NCI-H510A (cell line): ENCODE measurements around the gene PPAT.
"Not testable (repeated sequence)": the region's sequence is repeated elsewhere in the genome, so short reads cannot be mapped to it uniquely, and the experiment has no call there.

Experiments used
- DNase-seq: peaks from one replicate; lab custom pipeline; 2025; lab: John Stamatoyannopoulos, UW

The PPAT gene

DNA sequence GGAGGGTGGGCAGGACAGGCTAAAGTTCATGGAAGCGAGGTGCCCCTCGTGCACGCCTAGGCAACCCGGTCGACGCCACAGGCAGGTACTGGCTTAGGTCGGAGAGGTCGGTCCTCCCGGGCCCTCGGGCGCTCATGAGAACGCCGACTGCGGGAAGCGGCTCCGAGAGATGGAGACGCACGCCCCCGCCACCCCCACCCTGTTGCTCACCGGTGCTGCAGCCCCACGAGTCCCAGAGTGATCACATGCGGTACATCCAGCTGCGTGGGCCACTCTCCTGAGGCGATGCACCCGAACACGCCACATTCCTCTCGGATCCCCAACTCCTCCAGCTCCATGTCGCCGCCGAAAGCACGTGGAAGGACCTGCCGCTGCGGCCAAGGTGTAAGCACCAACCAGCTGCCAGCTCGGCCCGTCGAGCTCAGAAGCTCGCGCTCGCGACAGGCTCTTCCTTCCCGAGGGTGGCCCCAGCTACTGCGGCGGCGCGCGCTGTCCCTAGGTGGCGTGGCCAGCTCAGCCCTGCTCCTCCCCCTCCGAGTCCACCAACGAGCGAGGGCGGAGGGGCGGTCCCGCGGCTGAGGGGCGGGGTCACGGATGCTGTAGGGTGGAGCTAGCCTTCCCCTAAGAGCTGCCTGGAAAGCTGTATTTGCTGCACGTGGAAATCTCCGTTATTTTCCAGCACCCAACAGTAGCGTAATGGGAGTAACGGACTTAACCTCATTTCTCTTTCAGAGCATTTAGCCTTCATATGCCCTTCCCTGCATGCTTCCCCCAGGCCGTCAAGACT lies at the start of gene PPAT:
TSS of gene PPAT (minus strand) at position 476 of the 787 bp plus-strand sequence. CDS start at position 338, 138 bp downstream.
- DNase-seq, result peak; percentile 97

DNA sequence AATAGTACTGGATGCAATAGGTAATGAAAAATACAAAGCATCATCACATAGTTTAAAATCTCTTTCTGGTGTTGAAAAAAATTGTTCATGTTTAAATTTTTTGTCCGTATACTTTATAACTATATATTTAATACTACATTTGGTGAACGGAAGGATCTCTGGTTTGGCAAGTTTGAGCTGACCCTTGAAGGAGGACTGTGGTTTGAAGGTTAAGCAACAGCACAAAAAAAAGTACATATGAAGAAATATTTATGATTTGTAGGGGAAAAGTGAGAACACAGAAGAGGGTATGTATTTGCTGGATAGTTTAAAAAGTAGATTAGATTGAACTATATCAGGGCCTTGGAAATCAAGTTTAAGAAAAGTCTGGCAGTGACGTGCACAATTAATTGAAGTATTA lies 45.3 kb upstream of the PPAT start:
- no peak for DNase-seq

DNA sequence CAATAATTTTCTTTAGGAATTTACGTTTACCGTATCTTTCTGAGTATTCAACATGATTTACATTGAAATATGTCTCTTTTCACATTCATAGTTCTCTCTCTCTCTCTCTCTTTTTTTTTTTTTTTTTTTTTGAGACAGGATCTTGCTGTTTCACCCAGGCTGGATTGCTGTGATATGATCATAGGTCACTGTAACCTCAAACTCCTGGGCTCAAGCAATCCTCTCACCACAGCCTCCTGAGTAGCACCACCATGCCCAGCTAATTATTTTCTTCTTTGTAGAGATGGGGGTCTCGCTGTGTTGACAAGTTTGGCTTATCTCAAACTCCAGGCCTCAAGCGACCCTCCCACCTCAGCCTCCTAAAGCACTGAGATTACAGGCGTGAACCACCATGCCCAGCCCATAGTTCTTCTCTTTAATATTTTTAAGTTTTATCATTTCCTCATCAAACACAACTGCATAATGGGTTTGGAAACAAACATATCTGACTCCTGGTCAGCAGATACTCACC lies 41.8 kb upstream of the PPAT start:
- DNase-seq, result no peak

DNA sequence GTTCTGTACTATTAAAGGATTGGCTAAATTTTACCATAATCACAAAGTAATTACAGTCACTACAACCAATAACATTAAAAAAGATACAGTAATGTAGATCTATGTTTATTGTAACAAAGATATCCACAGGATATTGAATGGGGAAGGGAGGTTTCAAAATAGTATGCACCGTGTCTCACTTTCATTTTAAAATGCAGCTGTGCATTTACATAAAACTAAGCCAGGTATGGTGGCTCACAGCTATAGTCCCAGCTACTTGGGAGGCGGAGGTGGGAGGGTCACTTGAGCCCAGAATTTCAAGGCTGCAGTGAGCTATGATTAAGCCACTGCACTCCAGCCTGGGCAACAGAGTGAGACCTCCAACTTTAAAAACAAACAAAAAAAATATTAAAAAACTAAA lies 40.5 kb upstream of the PPAT start:
- no peak for DNase-seq

DNA sequence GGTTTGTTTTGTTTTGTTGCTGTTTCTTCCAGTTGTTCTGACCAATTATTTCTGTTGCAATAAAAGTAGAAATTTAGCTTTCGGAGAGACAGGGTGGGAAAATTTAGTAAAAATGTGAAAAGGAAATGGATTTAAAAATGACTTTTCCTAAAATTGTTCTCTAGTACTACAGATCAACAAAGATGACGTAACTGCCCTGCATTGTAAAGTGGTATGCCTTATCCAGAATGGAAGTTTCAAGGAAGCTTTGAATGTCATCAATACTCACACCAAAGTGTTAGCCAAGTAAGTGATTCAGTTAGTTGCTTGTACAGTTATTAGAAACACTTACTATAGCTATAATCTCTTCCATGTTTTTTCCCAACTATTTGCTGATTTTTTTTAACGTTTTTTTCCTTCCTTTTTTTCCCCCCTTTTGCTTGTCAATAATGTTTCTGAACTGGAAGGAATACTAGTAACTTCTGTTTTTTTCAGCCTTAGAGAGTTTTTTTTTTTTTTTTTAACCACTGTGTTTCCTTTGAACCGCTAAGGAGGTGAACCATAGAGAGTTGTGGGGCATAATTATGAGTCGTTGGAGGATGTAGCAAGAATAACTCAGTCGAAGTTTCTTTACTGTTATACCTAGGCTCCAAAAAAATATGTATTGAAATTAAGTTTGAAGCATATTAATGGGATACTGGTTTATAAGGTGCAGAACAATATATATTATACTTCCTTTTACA lies 34.2 kb upstream of the PPAT start:
- no peak for DNase-seq

DNA sequence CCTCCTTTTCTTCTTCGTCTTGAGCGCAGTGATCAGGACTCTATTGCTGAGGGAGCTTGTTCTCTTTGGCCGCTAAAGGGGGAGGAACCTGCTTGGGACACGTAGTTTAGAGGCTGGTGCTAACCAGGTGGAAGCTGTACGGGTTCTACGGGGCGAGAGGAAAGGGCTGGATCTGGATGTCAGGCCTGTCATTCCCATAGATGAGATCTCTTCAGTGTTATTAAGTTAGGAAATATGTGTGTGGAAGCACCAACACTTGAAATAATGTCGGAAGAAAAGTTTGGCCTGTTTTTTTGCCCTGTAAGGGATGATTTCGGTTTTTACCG lies 32.6 kb upstream of the PPAT start:
- peak; percentile 36 for DNase-seq

DNA sequence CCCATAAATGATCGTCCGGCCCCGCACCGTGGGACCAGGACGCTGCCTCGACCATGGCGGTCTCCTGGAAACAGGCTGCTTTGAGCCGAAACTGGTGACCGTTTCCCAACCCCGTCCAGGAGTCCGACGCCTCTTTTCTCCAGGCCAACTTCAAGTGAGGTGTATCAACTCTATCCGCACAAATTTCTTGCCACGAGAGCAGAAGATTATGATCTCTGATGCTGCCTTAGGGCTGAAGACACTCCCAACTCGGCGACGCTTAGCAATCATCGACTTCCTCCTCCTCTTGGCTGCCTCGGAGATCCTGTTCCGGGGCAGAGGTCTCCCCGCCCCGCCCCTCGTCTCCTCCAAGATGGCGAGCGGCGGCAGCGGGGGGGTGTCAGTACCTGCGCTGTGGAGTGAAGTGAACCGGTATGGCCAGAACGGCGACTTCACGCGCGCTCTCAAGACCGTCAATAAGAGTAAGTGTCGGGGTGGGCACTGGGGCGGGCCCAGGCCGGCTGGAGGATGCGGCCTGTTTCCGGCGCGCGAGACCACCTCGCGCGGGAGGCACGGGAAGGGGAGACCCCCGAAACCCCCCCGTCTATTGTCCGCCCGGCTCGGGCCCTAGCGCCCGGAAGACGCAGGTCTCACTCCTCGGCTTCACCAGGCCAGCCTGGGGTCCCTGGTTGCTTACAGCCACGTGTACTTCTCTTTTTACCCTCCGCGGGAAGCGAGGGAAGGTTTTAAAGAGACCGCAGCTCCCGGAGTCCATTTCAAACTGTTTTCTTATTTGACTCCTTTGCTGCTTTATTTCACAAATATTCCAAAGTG lies 32.1 kb upstream of the PPAT start, which contains the start of gene SRP72:
TSS of gene SRP72 (plus strand) at position 334 of the 813 bp plus-strand sequence. CDS start at position 353, 19 bp downstream.
- DNase-seq, result peak; percentile 92

DNA sequence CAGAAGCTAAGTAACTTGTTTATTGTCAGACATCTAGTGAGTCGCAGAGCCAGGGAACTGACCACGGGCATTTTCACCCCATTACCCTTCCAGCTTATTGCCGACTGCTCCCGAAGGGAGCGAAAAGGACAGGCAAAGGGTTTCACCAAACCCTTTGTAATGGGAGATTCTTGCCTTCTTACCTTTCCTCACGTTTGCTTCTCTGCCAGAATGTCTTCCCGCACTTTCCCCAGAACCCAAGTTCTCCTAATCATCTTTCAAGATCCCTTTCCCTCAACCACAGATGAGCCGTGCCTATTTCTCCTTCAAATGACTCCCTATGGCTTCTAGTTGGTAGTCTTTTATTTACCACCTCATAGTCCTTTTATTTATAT lies 31.5 kb upstream of the PPAT start:
- no peak for DNase-seq

DNA sequence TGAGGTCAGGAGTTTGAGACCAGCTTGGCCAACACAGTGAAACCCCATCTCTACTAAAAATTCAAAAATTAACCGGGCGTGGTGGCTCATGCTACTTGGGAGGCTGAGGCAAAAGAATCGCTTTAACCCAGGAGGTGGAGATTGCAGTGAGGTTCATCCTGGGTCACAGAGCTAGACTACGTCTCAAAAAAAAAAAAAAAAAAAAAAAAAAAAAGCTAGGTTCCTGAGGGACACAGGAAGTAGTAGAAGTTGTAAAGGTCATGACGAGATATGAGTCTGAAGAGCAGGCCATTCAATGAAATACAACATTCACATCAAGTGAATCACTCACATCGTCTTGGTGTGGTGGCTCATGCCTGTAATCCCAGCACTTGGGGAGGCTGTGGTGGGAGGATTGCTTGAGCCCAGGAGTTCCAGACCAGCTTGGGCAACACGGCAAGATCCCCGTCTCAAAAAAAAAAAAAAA lies 30.9 kb upstream of the PPAT start:
- DNase-seq, result not testable (repeated sequence)

DNA sequence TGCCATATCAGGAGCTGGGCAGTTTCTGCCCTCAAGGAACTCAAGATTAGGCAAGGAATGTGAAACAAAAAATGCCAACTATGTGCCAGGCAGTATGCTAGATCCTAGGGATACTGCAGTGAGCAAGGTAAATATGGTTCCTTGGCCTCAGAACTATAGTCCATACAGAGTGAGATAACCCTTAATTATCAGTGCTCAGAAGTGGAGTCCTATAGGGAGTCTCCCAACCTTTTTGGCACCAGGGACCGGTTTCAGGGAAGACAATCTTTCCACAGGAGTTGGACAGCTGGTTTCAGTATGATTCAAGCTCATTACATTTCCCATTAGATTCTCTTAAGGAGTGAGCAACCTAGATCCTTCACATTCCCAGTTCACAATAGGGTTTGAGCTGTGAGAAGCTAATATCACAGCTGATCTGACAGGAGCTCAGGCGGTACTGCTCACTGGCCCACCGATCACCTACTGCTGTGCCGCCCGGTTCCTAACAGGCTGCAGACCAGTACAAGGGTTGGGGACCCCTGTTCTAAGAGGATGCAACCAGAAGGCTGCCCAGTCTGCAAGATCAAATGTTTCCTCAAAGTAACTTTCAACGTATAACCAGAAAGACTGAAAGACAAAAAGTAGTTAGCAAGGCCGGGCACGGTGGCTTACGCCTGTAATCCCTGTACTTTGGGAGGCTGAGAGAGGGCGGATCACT lies 30.3 kb upstream of the PPAT start:
- DNase-seq, result no peak

DNA sequence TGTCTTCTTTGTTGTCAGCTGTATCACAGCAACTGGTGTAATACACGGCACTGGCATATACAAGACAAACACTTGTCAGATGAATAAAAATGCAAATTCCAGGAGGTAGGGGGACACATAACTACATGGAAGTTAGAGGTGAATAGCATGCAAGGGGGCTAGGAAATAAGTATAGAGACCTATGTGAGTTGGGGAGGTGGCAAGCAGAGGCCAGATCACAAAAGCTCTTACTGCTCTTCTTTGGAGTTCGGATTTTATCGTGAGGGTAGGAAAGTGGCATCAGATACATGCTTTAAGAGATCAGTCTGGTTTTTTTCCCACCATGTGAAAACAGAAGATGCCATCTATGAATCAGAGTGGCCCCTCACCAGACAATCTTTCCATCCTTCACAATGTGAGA lies 29.2 kb upstream of the PPAT start:
- DNase-seq, result no peak

DNA sequence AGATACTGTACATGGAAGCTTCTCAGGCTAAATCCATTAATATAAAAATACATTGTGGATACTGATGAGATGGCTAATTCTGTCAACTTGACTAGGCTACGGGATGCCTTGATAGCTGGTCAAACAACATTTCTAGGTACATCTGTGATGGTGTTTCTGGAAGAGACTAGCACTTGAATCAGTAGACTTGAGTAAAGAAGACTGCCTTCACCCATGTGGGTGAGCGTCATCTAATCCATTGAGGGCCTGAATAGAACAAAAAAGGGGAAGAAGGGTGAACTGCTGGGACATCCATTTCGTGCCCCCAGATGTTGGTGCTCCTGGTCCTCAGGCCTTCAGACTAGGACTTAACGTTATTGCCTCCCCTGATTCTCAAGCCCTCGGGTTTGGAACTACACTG lies 28.3 kb upstream of the PPAT start:
- DNase-seq, result no peak

DNA sequence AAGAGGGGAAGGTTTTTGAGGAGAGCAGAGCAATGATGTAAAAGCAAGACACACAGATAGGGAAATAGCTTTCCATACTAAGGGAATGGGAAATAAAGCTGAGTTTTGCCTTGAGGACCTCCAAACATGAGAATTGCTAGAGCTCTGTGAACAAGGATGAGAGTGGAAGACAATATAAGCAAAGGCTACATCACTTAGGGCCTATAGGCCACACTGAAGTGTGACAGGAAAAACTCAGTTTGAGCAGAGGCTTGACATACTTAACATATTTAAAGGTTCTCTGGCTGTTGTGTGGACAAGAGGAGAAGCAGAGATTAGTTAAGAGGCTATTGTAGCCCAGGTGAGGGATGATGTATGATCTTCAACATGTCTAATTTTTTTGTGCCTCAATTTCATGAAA lies 26.7 kb upstream of the PPAT start:
- DNase-seq, result no peak

DNA sequence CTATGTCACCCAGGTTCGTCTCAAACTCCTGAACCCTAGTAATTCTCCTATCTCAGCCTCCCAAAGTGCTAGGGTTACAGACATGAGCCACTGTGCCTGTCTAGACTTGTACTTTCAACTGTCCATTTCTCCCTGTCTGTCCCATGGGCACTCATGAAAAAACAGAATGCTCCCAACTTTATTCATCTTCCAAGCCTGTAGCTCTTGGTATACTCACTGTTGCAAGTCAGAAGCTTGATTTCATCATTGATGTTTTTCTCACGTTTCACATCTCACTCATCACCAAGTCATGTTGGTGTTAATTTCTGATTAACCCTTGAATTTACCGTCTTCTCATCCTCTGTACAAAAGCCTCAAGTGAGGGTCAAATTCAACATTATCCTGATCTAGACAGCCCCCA lies 24.7 kb upstream of the PPAT start:
- DNase-seq, result no peak

DNA sequence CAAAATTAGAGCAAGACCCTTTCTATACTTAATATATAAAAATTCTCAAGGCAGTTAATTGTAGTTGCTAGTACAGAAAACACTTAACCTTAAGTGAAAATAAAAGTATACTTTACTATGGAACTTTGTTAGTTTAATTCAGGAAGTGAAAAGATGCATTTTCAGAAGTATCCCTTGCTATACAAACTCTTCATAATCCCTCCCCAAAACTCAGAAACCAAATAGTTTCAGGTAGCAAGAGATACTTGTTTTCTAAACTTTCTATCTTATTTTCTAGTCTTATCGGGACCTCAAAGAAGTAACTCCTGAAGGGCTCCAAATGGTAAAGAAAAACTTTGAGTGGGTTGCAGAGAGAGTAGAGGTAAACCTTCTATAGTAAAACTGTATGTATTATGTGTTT lies 14.9 kb upstream of the PPAT start:
- DNase-seq, result no peak

DNA sequence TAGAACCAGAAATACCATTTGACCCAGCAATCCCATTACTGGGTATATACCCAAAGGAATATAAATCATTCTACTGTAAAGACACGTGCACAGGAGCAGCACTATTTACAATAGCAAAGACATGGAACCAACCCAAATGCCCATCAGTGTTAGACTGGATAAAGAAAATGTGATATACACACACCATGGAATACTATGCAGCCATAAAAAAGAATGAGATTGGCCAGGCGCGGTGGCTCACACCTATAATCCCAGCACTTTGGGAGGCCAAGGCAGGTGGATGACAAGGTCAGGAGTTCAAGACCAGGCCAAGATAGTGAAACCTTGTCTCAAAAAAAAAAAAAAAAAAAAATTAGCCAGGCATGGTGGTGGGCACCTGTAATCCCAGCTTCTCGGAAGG lies 14.1 kb upstream of the PPAT start:
- DNase-seq, result not testable (repeated sequence)

DNA sequence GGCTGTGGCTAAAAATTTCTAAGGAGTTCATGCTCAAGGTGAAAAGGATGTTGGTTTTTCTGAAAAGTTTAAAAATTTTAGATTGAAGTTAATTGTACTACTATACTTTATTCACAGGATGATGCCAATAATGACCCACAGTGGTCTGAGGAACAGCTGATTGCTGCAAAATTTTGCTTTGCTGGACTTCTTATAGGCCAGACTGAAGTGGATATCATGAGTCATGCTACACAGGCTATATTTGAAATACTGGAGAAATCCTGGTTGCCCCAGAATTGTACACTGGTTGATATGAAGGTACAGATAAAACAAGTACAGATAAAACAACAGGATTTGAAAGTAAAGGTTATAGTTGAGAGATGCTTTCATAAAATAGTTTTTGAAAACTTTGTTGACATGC lies 12.9 kb upstream of the PPAT start:
- DNase-seq, result no peak

DNA sequence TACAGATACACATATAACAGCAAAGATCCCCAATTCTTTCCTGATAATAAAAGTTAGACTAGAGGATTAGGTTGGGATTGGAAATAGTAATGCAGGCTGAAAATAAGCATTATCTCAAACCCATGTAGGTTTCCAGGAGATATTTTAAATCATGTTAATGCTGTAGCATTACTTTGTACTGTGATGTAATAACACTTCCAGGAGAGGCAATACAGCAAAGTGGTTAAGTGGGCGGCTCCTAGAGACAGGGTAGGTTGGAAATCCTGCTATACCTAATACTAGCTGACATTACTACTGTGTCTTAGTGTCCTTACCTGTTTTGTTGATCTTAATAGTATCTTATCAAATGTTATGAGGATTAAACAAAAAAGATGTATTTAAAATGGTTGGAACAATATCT lies 10.3 kb upstream of the PPAT start:
- DNase-seq, result no peak

DNA sequence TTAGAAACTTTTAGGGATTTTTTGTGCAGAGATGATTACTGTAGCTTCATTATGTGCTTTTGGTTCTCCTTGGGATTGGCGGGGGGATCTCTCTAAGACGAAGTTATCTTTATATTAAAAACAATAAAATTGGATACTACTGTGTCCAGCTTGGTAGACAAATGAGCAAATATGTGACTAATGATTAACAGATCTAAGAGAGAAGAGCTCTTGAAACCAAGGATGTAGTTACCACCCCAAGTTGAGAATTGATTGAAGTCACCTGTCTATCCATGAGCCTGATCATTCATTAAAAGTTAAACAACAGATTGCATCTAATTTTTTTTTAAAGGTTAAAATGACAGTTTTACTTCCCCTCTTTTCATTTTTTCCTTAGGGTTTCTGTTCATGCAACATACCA lies 9.3 kb upstream of the PPAT start:
- no peak for DNase-seq

DNA sequence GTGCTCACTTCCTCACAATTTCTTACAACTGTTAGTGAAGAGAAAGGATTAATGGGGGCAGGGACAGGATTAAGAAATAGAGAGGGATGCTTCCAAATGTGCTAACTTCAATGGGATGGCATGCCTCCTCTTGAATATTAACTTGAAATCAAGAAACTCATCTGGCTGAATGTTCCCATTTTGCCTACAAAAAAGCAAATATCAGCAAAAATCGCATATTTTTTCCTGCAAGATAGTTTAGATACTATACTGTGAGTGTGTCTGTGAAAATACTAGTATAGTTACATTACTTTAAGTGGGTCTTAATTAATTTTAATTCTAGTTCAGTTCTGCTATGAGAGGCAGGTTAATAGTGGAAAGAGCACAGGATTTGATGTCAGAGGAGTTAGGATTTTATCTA lies 5.6 kb upstream of the PPAT start:
- DNase-seq, result no peak

DNA sequence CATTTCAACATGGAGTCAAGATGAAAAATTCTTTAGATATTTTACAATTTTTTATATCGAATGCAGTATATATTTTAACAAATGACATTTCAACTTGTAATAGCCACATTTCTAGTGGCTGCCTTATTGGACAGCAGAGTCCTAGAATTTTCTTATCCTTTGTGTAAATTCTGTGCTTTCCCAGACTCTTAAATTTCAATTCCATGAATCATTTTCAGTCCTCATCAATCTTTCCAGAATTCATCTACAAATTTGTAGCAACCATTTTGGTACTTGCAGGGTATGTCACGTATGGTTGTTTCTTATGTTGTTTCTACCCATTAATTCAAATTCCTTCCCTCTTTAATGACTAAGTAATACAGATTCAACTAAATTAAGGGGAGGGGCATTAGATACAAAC lies 3.4 kb upstream of the PPAT start:
- no peak for DNase-seq

DNA sequence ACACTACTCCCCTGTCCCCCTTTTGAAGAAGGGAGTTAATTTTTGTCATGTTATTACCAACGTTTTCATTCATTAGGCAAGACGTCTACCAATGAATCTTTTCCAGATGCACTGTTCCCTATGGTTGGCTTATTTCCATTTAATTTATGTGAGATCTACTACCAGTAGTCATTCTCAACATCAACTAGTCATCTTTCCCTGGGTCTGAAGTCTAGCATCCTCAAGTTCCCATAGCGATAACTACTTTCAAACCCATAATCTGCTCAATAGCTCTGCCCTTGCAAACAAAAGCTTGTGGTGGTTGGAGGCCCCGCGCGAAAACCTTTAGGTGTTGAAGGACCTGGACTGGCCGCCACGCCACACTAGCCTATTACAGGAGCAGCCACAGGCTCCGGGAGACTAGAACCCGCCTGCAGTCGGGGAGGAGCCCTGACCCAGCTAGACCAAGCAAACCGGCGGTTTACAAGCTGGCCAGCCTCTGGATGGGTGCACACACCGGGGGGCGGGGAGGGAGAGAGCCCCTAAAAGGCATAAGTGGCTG lies 746 bp downstream of the PPAT start:
- DNase-seq, result peak; percentile 82
